GM18873 (cell line): ENCODE measurements around the gene ZBTB44.
"Not testable (repeated sequence)": the region's sequence is repeated elsewhere in the genome, so short reads cannot be mapped to it uniquely, and the experiment has no call there.

Source experiments
- ATAC-seq: cut with Tn5 transposase; IDR thresholded peaks from one replicate; pipeline ENCODE4 v1.9.1; 2021; ENCODE audit warnings: mild to moderate bottlenecking, moderate library complexity, moderate number of reproducible peaks; ENCODE audit not compliant: unreplicated experiment, low FRiP score

The ZBTB44 gene

DNA sequence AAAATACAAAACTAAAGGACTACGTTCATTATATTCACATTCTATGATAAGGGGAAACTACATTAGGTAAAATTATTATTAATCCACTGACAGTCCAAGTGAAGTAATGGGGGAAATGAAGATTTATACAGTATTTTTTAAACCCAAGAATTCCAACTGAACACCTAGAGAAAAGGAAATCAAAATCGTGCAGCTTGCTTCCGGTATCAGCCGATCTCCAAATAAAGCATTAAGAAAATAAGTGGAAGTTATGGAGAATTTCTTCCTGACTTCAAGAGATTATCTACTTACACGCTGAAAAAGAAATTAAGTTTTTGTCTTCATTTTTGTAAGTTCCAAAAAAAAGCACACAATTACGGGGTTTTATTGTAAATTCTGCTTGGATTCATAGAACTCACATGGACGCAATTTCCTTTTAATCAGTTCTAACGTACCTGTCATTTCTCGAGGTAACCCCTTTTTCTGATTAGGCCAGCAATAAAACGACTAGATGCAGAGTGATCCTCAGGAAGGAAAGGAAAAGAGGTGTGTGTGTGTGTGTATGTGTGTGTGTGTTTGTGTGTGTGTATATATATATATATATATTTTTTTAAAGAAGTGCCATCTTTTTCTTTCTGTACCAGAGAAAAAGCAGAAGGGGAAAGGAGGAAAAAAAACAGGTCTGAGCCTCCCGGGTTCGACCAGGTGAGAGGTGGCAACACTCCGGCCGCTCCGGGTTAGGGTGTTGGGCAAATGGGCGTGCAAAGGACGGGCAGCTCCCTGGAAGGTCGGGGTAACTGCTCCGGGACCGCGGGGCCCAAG is 1.1 kb downstream of the ZBTB44 start:
- no peak for ATAC-seq

DNA sequence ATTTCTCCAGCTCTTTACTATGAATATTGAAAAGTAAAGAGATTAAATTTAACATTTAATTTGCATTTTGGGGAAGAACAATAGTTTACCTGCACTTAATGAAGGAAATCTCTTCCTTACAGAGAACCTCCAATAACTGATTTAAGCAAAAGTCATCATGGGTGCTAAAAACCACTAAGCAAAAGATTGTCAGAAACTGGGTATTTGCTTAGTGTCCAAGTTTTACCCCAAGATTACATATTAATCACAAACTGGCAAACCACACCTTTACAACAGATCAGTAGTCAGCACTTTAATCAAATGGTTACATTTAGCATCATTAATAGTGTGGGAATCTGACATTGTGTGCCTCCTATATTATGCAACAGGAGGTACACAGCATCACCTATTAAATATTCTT is 2.7 kb downstream of the ZBTB44 start:
- no peak for ATAC-seq

DNA sequence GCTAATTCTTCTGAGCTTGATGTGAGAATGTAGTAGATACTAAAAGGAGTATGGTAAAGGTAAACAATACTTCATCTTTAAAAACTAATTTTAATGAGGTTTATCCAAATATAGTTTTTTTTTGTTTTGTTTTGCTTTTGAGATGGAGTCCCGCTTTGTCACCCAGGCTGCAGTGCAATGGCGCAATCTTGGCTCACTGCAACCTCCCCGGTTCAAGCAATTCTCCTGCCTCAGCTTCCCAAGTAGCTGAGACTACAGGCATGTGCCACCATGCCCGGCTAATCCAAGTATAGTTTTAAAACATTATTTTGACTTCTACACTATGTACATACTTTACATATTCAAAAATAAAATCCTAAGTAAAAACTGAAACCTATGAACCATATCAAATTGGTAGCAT is 4.1 kb downstream of the ZBTB44 start:
- ATAC-seq: no peak

DNA sequence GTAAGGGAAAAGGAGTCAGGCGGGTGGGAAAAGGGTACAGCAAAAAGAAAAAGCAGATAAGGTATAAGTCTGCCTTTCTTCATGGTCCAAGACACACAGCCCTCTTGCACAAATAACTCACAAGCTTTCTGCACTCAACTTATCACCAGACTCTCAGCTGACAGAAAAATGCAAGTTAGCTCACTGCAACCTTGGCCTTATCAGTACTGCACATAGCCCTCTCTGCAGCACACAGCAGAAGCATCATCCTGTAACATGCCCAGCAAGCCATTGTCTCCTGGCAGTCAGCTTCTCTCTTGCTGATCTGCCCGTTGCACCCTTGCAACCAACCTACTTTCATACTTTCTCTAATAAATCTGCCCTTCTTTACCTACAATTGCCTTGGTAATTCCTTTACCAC is 5.8 kb downstream of the ZBTB44 start:
- ATAC-seq: no peak

DNA sequence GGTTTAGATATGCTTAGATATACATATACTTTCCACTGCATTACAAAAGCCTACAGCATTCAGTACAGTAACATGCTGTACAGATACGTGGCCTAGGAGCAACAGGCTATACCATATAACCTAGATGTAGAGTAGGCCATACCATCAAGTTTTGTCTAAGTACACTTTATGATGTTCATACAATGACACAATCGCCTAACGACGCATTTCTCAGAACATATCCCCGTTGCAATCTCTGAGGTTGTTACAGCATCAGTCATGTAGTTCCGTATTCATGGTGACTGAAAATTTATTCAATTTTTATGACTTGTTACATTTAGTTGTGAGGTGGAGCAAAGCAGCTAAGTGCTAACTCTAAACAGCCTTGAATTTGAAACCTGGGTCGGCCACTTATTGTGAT is 6.7 kb downstream of the ZBTB44 start:
- ATAC-seq: no peak

GRCh38 chr11:130304651-130305050 is 10.1 kb downstream of the ZBTB44 start:
- ATAC-seq: no peak

- ATAC-seq: no peak
Observed at GRCh38 chr11:130301002-130301401, 13.7 kb downstream of the ZBTB44 start.

DNA sequence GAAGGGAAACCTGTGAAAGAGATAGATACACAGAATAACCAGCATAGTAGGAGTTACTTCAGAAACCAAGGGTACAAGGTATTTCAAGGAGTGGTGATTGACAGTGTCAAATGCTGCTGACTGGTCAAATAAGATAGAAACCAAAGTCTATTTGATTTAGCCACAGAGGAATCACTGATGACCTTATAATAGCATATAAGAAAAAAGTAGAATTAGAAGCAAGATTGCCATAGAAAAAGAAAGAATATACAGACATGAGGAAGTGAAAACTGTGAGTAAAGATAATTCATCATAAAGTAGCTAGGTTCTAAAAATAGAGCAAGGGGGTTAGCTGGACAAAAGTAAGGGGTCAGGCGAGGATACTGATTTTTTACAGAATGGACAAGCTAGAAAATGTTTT is 14.2 kb downstream of the ZBTB44 start:
- peak; percentile 37 for ATAC-seq

DNA sequence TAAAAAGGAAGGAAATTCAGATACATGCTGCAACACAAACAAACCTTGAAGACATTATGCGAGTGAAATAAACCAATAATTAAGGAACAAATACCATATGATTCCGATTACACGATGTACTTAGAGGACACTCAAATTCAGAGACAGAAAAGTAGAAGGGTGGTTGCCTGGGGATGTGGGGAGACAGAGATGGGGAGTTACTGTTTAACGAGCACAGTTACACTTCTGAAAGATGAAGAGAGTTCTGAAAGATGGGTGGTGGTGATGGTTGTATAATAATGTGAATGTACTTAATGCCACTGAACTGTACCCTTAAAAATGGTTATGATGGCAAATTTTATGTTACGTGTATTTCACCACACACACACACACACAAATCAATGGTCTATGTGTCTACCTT is 14.7 kb downstream of the ZBTB44 start:
- ATAC-seq: no peak

GRCh38 chr11:130295657-130296056 is 19.1 kb downstream of the ZBTB44 start:
- no peak for ATAC-seq

DNA sequence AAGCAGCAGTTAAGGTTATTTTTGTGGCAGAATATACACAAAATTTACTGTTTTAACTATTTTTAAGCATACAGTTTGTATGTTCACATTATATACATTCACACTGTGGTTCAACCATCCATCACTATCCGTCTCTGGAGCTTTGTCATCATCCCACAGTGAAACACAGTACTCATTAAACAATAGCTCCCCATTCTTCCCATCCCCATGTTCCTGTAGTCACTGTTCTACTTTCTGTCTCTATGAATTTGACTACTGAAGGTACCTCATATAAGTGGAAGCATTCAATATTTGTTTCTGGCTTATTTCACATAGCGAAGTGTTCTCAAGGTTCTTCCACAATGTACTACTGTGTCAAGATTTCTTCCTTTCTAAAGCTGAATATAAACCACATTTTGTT is 32.6 kb downstream of the ZBTB44 start:
- ATAC-seq: no peak

- ATAC-seq: not testable (repeated sequence)
Observed at GRCh38 chr11:130281341-130281740, 33.4 kb downstream of the ZBTB44 start.

DNA sequence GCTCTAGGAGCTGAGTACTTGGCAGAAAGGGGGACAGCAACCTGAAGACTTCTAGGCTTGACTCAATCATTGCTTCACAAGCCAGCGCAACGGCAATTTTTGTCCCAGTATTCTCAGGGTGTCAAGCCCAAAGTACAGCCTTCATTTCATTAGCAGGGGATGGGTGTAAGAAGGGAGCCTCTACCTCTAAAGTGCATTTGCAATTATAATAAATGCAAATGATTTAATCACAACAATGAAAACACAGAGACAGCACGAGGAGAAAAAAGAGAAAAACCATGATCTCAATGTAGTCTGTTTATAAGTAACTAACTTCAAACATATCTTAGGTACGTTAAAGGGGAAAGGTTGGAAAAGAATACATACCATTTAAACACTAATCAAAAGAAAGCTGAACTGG is 34.7 kb downstream of the ZBTB44 start:
- ATAC-seq: no peak

- no peak for ATAC-seq
Observed at GRCh38 chr11:130278745-130279144, 36.0 kb downstream of the ZBTB44 start.

DNA sequence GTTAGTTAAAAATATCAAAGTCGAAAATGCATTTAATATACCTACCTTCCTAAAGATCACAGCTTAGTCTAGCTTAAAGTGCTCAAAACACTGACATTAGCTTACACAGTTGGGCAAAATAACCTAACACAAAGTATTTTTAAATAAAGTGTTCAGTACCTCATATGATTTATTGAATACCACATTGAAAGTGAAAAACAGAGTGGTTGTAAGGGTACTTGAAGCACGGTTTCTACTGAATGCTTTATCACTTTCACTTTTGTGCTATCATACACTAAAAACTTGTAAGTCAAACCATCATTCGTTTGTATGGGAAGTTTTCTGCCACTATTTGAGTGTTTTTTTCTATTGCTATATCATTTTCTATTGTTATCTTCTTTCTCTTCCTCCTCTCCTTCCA is 36.6 kb downstream of the ZBTB44 start:
- ATAC-seq: no peak

DNA sequence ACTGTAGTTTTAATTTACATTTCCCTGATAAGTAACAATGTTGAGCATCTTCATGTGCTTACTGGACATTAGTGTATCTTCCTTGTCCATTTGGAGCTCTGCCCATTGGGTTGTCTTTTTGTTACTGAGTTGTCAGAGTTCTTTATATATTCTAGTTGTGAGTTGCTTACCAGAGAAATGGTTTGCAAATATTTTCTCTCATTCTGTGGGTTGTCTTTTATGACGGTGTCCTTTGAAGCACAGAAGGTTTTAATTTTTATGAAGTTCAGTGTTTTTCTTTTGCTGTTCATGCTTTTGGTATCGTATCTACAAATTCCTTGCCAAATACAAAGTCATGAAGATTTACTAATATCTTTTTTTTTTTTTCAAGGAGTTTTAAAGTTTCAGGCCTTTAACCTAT is 42.4 kb downstream of the ZBTB44 start:
- ATAC-seq: no peak

GRCh38 chr11:130269326-130269943 is 45.3 kb downstream of the ZBTB44 start:
- ATAC-seq: no peak

GRCh38 chr11:130263351-130263750 is 51.4 kb downstream of the ZBTB44 start:
- no peak for ATAC-seq

GRCh38 chr11:130262424-130262823 is 52.3 kb downstream of the ZBTB44 start:
- ATAC-seq: no peak

DNA sequence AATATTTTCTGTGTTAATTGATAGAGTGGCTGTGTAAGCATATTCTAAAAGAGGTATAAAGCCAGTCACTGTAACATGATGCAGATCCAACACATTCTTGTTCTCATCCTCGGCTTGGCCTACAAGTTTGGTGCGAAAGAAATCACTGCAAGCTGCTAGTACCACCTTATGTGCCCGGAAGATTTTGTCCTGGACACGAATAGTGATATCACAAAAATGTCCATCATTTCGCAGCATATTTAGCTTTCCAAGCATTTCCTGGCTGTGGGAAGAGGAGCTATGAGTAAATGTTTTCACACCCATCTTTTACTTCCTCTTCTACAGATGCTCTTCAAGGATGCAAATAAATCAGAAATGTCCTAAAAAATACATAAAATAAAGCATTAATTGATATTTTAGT is 53.1 kb downstream of the ZBTB44 start:
- no peak for ATAC-seq

GRCh38 chr11:130260742-130261141 is 54.0 kb downstream of the ZBTB44 start:
- no peak for ATAC-seq

DNA sequence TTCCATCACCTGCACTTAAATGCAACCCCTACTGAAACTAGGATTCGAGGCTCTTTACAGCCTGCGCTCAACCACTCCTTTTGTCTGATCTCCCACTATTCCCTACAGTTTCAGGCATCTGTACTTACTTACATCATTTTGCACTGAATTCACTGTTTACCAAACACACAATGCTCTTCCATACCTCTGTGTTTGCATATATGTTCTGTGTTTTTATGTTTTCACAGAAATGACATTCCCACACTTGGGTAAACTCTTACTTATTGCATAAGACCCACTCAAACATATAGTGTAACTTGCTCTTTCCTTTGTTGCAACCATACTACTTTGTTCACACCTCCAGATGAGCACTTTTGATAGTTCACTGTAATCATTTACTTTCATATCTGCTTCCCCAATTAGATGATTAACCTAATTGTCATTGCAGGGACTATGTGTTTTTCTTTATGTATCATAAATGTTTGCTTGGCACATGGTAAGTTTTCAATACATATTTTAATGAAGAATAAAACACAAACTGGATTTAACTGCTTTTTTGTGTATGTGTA is 54.6 kb downstream of the ZBTB44 start:
- no peak for ATAC-seq
